WTC11 (cell line): ENCODE results near the gene RASGRP3. TPM values are rescaled to one million over a fixed set of nuclear protein-coding genes. Genes with fewer than 3 reads are reported as not detected.

Source experiments
- ATAC-seq: fragments of 200-7000 bp; cut with Tn5 transposase; 2 replicates; pipeline ENCODE4 v1.10.0; 2021; ENCODE audit warnings: mild to moderate bottlenecking, moderate library complexity
- CTCF ChIA-PET: fragments of 300-600 bp; sonication (Branson Sonifier 250); formaldehyde crosslinking; loops from one replicate; lab custom pipeline; 2021; ENCODE audit warnings: antibody characterized with exemption; lab: Charles Lee
- POLR2A ChIA-PET: fragments of 350-600 bp; sonication (Branson Sonifier 250); formaldehyde crosslinking; loops from one replicate; lab custom pipeline; 2021; ENCODE audit warnings: antibody characterized with exemption; lab: Charles Lee
- DNase-seq: peaks from one replicate; pipeline ENCODE4 v3.0.0; 2021; ENCODE audit warnings: low spot score
- H3K27ac Mint-ChIP-seq: 2 replicates; pipeline ENCODE4 v1.8.0; 2021; ENCODE audit warnings: mixed read lengths
- H3K27me3 Mint-ChIP-seq: 2 replicates; pipeline ENCODE4 v1.8.0; 2021; ENCODE audit warnings: low read depth, mild to moderate bottlenecking, moderate library complexity, mixed read lengths
- H3K36me3 Mint-ChIP-seq: 2 replicates; pipeline ENCODE4 v1.8.0; 2021; ENCODE audit warnings: mixed read lengths
- H3K4me1 Mint-ChIP-seq: 2 replicates; pipeline ENCODE4 v1.8.0; 2022; ENCODE audit warnings: mixed read lengths
- H3K4me3 Mint-ChIP-seq: 2 replicates; pipeline ENCODE4 v1.8.0; 2021; ENCODE audit warnings: mild to moderate bottlenecking, moderate library complexity, mixed read lengths
- H3K9me3 Mint-ChIP-seq: 2 replicates; pipeline ENCODE4 v1.8.0; 2021; ENCODE audit warnings: mixed read lengths
- ARID4B ChIP-seq: sonication (generic); formaldehyde crosslinking; IDR thresholded peaks from 2 replicates; pipeline ENCODE4 v1.8.0; 2023; ENCODE audit warnings: missing genetic modification reagents, mild to moderate bottlenecking, borderline replicate concordance
- ATF6 ChIP-seq: sonication (generic); formaldehyde crosslinking; IDR thresholded peaks from 2 replicates; pipeline ENCODE4 v1.8.1; 2023; ENCODE audit warnings: mild to moderate bottlenecking, missing genetic modification reagents
- ERG ChIP-seq: fragments of 250-450 bp; sonication (Bioruptor Pico); IDR thresholded peaks from 2 replicates; pipeline ENCODE4 v1.8.0; 2021; ENCODE audit warnings: mild to moderate bottlenecking
- MXD4 ChIP-seq: fragments of 250-450 bp; sonication (Bioruptor Pico); IDR thresholded peaks from 2 replicates; pipeline ENCODE4 v1.8.0; 2021; ENCODE audit warnings: mild to moderate bottlenecking, moderate library complexity, borderline replicate concordance
- NR1H2 ChIP-seq: sonication (generic); formaldehyde crosslinking; IDR thresholded peaks from 2 replicates; pipeline ENCODE4 v1.9.0; 2021; ENCODE audit warnings: mild to moderate bottlenecking, moderate library complexity, missing genetic modification reagents
- NR2C2 ChIP-seq: sonication (generic); formaldehyde crosslinking; IDR thresholded peaks from 2 replicates; pipeline ENCODE4 v1.8.0; 2022; ENCODE audit warnings: mild to moderate bottlenecking, missing genetic modification reagents
- PRRX2 ChIP-seq: fragments of 250-450 bp; sonication (Bioruptor Pico); IDR thresholded peaks from 2 replicates; pipeline ENCODE4 v1.8.0; 2021; ENCODE audit warnings: mild to moderate bottlenecking
- RELA ChIP-seq: sonication (generic); formaldehyde crosslinking; IDR thresholded peaks from 2 replicates; pipeline ENCODE4 v1.8.1; 2022; ENCODE audit warnings: missing genetic modification reagents, mild to moderate bottlenecking, borderline replicate concordance
- SMAD3 ChIP-seq: sonication (generic); formaldehyde crosslinking; IDR thresholded peaks from 2 replicates; pipeline ENCODE4 v1.8.0; 2022; ENCODE audit warnings: missing genetic modification reagents, mild to moderate bottlenecking, borderline replicate concordance
- TP53 ChIP-seq: sonication (generic); formaldehyde crosslinking; IDR thresholded peaks from 2 replicates; pipeline ENCODE4 v1.8.1; 2023; ENCODE audit warnings: mild to moderate bottlenecking, missing genetic modification reagents
- ZNF121 ChIP-seq: sonication (generic); formaldehyde crosslinking; IDR thresholded peaks from 2 replicates; pipeline ENCODE4 v1.8.0; 2023; ENCODE audit warnings: missing genetic modification reagents
- ZNF138 ChIP-seq: sonication (generic); formaldehyde crosslinking; conservative IDR thresholded peaks from 2 replicates; pipeline ENCODE4 v1.8.1; 2022; ENCODE audit warnings: mild to moderate bottlenecking, moderate library complexity, missing genetic modification reagents
- ZNF317 ChIP-seq: sonication (generic); formaldehyde crosslinking; IDR thresholded peaks from 2 replicates; pipeline ENCODE4 v1.8.1; 2023; ENCODE audit warnings: low read depth, mild to moderate bottlenecking, moderate library complexity, missing genetic modification reagents, borderline replicate concordance
- ZNF396 ChIP-seq: fragments of 250-450 bp; sonication (Bioruptor Pico); IDR thresholded peaks from 2 replicates; pipeline ENCODE4 v1.8.0; 2021; ENCODE audit warnings: mild to moderate bottlenecking, moderate library complexity, borderline replicate concordance
- ZNF416 ChIP-seq: fragments of 250-450 bp; sonication (Bioruptor Pico); IDR thresholded peaks from 2 replicates; pipeline ENCODE4 v1.9.0; 2021; ENCODE audit warnings: mild to moderate bottlenecking, inconsistent platforms
- ZNF423 ChIP-seq: fragments of 250-450 bp; sonication (Bioruptor Pico); IDR thresholded peaks from 2 replicates; pipeline ENCODE4 v2.1.2; 2022; ENCODE audit warnings: mild to moderate bottlenecking, moderate library complexity
- total RNA-seq: library from RNA; stranded (reverse); gene quantifications from 3 replicates; pipeline ENCODE4 v1.2.3, GENCODE V29; 2021
- TF ChIP-seq, protein P1 (sequence below): sonication (generic); formaldehyde crosslinking; IDR thresholded peaks from 2 replicates; pipeline ENCODE4 v1.8.0; 2023; ENCODE audit warnings: mild to moderate bottlenecking, missing genetic modification reagents
- TF ChIP-seq, protein P2 (sequence below): sonication (generic); formaldehyde crosslinking; IDR thresholded peaks from 2 replicates; pipeline ENCODE4 v1.8.1; 2022; ENCODE audit warnings: low read depth, mild to moderate bottlenecking, moderate library complexity, missing genetic modification reagents, borderline replicate concordance

RASGRP3 gene
- total RNA-seq, 1 experiment from 2014 or later: 0.11 TPM

GRCh38 chr2:33444967-33445366 is 31.5 kb upstream of the RASGRP3 start:
- H3K27me3 Mint-ChIP-seq: no peaks in the 10 kb centered on the region
- no peak overlapping the region for H3K27ac Mint-ChIP-seq
- TF ChIP-seq SMAD3: no peak
- TF ChIP-seq, protein P1, sequence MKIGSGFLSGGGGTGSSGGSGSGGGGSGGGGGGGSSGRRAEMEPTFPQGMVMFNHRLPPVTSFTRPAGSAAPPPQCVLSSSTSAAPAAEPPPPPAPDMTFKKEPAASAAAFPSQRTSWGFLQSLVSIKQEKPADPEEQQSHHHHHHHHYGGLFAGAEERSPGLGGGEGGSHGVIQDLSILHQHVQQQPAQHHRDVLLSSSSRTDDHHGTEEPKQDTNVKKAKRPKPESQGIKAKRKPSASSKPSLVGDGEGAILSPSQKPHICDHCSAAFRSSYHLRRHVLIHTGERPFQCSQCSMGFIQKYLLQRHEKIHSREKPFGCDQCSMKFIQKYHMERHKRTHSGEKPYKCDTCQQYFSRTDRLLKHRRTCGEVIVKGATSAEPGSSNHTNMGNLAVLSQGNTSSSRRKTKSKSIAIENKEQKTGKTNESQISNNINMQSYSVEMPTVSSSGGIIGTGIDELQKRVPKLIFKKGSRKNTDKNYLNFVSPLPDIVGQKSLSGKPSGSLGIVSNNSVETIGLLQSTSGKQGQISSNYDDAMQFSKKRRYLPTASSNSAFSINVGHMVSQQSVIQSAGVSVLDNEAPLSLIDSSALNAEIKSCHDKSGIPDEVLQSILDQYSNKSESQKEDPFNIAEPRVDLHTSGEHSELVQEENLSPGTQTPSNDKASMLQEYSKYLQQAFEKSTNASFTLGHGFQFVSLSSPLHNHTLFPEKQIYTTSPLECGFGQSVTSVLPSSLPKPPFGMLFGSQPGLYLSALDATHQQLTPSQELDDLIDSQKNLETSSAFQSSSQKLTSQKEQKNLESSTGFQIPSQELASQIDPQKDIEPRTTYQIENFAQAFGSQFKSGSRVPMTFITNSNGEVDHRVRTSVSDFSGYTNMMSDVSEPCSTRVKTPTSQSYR: no peak
- no peak for TF ChIP-seq ZNF317 (CRISPR knock-in tag)
- TF ChIP-seq ZNF416 (CRISPR knock-in tag): no peak
- TF ChIP-seq NR2C2 (CRISPR knock-in tag): no peak
- no peak for TF ChIP-seq ATF6 (CRISPR knock-in tag)
- TF ChIP-seq ZNF396: no peak
- TF ChIP-seq ZNF138 (CRISPR knock-in tag): no peak
- TF ChIP-seq NR1H2 (CRISPR knock-in tag): no peak
- no peak for TF ChIP-seq TP53 (CRISPR knock-in tag)
- TF ChIP-seq ZNF423 (CRISPR knock-in tag): no peak
- TF ChIP-seq ERG: no peak
- TF ChIP-seq, protein P2, sequence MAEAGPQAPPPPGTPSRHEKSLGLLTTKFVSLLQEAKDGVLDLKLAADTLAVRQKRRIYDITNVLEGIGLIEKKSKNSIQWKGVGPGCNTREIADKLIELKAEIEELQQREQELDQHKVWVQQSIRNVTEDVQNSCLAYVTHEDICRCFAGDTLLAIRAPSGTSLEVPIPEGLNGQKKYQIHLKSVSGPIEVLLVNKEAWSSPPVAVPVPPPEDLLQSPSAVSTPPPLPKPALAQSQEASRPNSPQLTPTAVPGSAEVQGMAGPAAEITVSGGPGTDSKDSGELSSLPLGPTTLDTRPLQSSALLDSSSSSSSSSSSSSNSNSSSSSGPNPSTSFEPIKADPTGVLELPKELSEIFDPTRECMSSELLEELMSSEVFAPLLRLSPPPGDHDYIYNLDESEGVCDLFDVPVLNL: no peak
- no peak for TF ChIP-seq RELA (CRISPR knock-in tag)
- no peak for TF ChIP-seq ZNF121
- TF ChIP-seq ARID4B (CRISPR knock-in tag): no peak
- no peak for TF ChIP-seq MXD4 (CRISPR knock-in tag)
- TF ChIP-seq PRRX2 (CRISPR knock-in tag): no peak
- ATAC-seq (no peak), DNase-seq (no peak)
- H3K4me3 Mint-ChIP-seq: no peak overlapping the region
- peaks cover 10% of the 10 kb centered on the region for H3K4me1 Mint-ChIP-seq
- no peaks in the 10 kb centered on the region for H3K9me3 Mint-ChIP-seq
- ChIA-PET POLR2A (interaction anchor here (0.6 kb wide), 1 partner anchor 105 kb away, joined by 3 read pairs; no protein-coding TSS in a partner anchor), CTCF (no interaction called here)
- no peaks in the 10 kb centered on the region for H3K36me3 Mint-ChIP-seq
